Transverse colon (tissue), 4 donors: ENCODE data around the gene HMGN4. TPM values are rescaled to one million over a fixed set of nuclear protein-coding genes. Genes with fewer than 3 reads are reported as not detected.

Experiments
- DNase-seq: peaks from one replicate; pipeline ENCODE4 v3.0.0-alpha.2; 2019
- H3K27ac ChIP-seq, 4 donors: fragments of 200-600 bp; sonication (generic); 2 replicates each; pipeline ENCODE4 v1.5.1; 2016 to 2018; ENCODE audit warnings: inconsistent platforms in 4 of 4
- H3K27me3 ChIP-seq: fragments of 200-600 bp; sonication (generic); 2 replicates; pipeline ENCODE4 v1.5.1; 2017; ENCODE audit warnings: inconsistent platforms
- H3K36me3 ChIP-seq, 4 donors: fragments of 200-600 bp; sonication (generic); 2 replicates each; pipeline ENCODE4 v1.5.1; 2017 to 2019; ENCODE audit warnings: inconsistent platforms in 4 of 4
- H3K4me1 ChIP-seq, 4 donors: fragments of 200-600 bp; sonication (generic); 2 replicates each; pipeline ENCODE4 v1.5.1; 2017 to 2020; ENCODE audit warnings: inconsistent platforms in 4 of 4
- H3K4me3 ChIP-seq, 4 donors: fragments of 200-600 bp; sonication (generic); 1 replicate in 1 of 4; 2 replicates in 3 of 4; pipeline versions ENCODE4 v1.5.1 to v1.6.1; 2017 to 2019; ENCODE audit warnings: inconsistent platforms in 4 of 4
- H3K9me3 ChIP-seq, 2 donors: fragments of 200-600 bp; sonication (generic); 2 replicates each; pipeline ENCODE4 v1.5.1; 2017 to 2019; ENCODE audit warnings: inconsistent platforms in 2 of 2
- EP300 ChIP-seq: sonication (generic); formaldehyde crosslinking; IDR thresholded peaks from one replicate; pipeline ENCODE4 v1.6.1; 2017; ENCODE audit warnings: antibody characterized with exemption, low read depth
- POLR2A ChIP-seq: fragments of 450-650 bp; IDR thresholded peaks from one replicate; pipeline ENCODE4 v1.6.1; 2016; ENCODE audit warnings: antibody characterized with exemption, mild to moderate bottlenecking, moderate library complexity
- POLR2AphosphoS5 ChIP-seq, 3 donors: sonication (generic); formaldehyde crosslinking; IDR thresholded peaks; one replicate each; pipeline ENCODE4 v1.6.1; 2016; ENCODE audit warnings: antibody characterized with exemption in 3 of 3
- WGBS, 2 donors: methylation state at CpG; one replicate each; pipeline ENCODE4 v1.1.5; 2018; ENCODE audit warnings: low coverage in 1 of 2; 5-methylcytosine and 5-hydroxymethylcytosine counted together
- in situ Hi-C, 4 donors: fragments of 200-750 bp; cut with MboI; loops; one replicate each; pipeline versions ENCODE4 v1.15.0 to v1.15.1; 2017; ENCODE audit warnings: low sequenced_read_pairs in 3 of 4, low pct_ligation_motif_present in 1 of 4, low pct_unique_long_range_greater_than_20kb in 1 of 4
- intact Hi-C: fragments of 100-400 bp; cut with DNase I; formaldehyde crosslinking; loops from one replicate; pipeline ENCODE4 v1.15.1; 2023; ENCODE audit warnings: low total_unique reads
- total RNA-seq, 4 donors: library from RNA; depleted of rRNA; stranded (reverse); fragments of >200 nt; gene quantifications; one replicate each; pipeline ENCODE4 v1.1.0, GENCODE V29; 2016
- TF ChIP-seq, protein P1 (sequence below), 5 experiments: fragments of 200-600 bp in 3 of 5; fragments of 450-650 bp in 2 of 5; sonication (generic) in 3 of 5; IDR thresholded peaks; 1 replicate in 2 of 5; 2 replicates in 3 of 5; pipeline ENCODE4 v1.5.1; 2016 to 2017; ENCODE audit warnings: antibody characterized with exemption in 5 of 5, inconsistent platforms in 3 of 5, mild to moderate bottlenecking in 2 of 5, moderate library complexity in 1 of 5

The HMGN4 gene
- total RNA-seq, 4 donors from 2014 or later: 20.3 to 69.6 (median 62.8) TPM

DNA sequence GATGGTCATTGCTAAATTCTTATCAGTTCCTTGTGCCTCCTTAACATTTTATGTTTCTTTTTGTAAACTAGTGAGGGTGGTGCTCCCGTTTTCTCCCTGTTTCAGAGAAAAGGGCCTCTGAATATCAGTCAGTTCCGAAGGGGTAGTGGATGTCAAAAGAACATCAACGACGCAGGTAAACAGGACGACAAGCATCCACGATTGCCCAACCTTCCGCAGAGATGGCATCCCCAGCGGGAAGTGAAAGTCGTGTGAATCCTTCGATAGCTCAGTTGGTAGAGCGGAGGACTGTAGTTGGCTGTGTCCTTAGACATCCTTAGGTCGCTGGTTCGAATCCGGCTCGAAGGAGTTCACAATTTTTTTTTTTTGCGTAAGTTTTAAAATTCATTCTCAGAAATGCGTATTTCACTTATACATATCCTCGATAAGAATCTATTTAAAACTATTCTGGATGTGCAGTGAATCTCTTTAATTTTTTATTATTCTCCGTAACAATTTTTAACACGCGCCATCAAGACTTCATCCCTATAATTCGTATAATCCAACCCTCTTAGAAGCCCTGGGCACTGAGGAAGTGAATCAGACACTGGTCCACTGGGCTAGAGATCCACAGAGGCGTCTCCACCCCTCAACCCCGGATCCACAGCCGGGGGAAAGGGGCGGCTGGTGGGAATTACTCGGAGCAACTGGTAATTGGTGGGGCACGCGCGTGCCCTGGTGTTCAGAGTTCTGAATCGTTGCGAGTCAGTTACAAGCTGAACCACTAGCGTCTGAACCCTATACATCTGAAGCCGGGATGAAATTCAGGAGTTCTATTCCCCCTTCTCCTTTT is 30.7 kb downstream of the HMGN4 start:
- DNase-seq: peak; percentile 98
- Histone ChIP-seq H3K36me3 (no peaks in the 10 kb centered on the region), H3K27me3 (no peaks in the 10 kb centered on the region), H3K4me3 (peak overlapping the region; percentile 39 to 64 (median 40)), H3K27ac (peak overlapping the region; percentile 49 to 69 (median 64)), H3K4me1 (peaks cover 0 to 14% (median 5%) of the 10 kb centered on the region in 4 donors), H3K9me3 (no peaks in the 10 kb centered on the region)
- TF ChIP-seq POLR2A (peak; percentile 16), EP300 (no peak), POLR2AphosphoS5 (IDR thresholded peaks at IDR 0.05) (peak; percentile 9 to 58 (median 28))
- TF ChIP-seq, protein P1, sequence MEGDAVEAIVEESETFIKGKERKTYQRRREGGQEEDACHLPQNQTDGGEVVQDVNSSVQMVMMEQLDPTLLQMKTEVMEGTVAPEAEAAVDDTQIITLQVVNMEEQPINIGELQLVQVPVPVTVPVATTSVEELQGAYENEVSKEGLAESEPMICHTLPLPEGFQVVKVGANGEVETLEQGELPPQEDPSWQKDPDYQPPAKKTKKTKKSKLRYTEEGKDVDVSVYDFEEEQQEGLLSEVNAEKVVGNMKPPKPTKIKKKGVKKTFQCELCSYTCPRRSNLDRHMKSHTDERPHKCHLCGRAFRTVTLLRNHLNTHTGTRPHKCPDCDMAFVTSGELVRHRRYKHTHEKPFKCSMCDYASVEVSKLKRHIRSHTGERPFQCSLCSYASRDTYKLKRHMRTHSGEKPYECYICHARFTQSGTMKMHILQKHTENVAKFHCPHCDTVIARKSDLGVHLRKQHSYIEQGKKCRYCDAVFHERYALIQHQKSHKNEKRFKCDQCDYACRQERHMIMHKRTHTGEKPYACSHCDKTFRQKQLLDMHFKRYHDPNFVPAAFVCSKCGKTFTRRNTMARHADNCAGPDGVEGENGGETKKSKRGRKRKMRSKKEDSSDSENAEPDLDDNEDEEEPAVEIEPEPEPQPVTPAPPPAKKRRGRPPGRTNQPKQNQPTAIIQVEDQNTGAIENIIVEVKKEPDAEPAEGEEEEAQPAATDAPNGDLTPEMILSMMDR (IDR thresholded peaks at IDR 0.05): no peak
- intact Hi-C loops: no loop called here
- in situ Hi-C loops: no loop called here
- WGBS, 2 donors: 5 to 8% methylated on average over 21 to 34 of the region's 34 CpGs

DNA sequence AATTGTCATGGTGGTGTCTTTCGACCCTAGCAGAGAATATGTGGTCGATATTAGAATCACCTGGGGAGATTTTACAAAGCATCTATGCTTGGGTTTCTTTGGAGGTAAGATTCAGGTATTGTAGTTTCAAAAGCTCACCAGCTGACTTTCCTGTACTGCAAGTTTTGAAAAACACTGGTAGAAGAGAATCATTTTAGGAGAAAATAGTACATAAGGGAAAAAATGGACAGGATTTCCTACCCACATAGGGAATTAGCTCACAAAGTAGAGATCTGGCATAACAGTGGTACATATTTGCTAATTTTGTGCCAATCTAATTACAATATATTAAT is 31.2 kb downstream of the HMGN4 start:
- H3K27ac ChIP-seq: peak overlapping the region in 1 of 4 donors; percentile 16
- intact Hi-C loops: no loop called here
- in situ Hi-C loops: no loop called here
- H3K9me3 ChIP-seq: no peaks in the 10 kb centered on the region
- DNase-seq: no peak
- no peaks in the 10 kb centered on the region for H3K36me3 ChIP-seq
- peak overlapping the region in 1 of 4 donors; percentile 39 for H3K4me3 ChIP-seq
- TF ChIP-seq POLR2AphosphoS5 (IDR thresholded peaks at IDR 0.05) (no peak), EP300 (no peak), POLR2A (no peak)
- TF ChIP-seq, protein P1 (IDR thresholded peaks at IDR 0.05): no peak
- WGBS, 2 donors: 0 to 8% methylated on average over 1 to 2 of the region's 2 CpGs
- H3K27me3 ChIP-seq: no peaks in the 10 kb centered on the region
- peaks cover 0 to 14% (median 5%) of the 10 kb centered on the region in 4 donors for H3K4me1 ChIP-seq

DNA sequence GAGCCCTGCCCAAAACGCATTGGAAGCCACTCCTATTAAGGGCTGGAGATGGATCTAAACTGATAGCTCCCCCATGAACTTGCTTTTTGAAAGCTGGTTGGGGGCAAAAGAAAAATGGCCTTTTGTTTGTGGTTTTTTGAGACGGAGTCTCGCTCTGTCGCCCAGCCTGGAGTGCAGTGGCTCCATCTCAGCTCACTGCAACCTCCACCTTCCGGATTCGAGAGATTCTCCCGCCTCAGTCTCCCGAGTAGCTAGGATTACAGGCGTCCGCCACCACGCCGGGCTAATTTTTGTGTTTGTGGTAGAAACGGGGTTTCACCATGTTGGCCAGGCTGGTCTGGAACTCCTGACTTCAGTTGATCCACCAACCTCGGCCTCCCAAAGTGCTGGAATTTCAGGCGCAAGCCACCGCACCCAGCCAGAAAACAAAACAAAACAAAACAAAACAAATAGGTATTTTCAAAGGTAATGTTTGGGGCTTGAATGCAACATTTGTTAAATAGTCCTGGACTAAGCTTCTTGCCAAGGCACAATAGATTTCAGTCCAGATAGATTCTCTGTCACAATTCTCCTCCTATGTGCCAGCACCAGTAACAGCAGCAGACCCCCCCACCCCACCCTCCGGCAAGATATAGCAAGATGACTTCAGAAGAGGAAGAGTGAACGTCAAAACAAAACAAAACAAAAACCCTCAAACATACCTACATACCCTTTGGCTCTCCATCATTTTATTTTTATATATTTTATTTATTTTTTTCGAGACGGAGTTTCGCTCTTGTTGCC is 32.1 kb downstream of the HMGN4 start:
- in situ Hi-C loops: loop anchor here in 3 of 4 donors (10.0 kb wide), 2 partner anchors 225 to 235 kb away; no protein-coding TSS in a partner anchor
- Histone ChIP-seq H3K4me3 (no peak overlapping the region), H3K9me3 (no peaks in the 10 kb centered on the region), H3K4me1 (peaks cover 0 to 14% (median 5%) of the 10 kb centered on the region in 4 donors), H3K27me3 (no peaks in the 10 kb centered on the region), H3K36me3 (no peaks in the 10 kb centered on the region), H3K27ac (no peak overlapping the region)
- intact Hi-C loops: no loop called here
- TF ChIP-seq POLR2AphosphoS5 (IDR thresholded peaks at IDR 0.05): no peak
- TF ChIP-seq, protein P1 (IDR thresholded peaks at IDR 0.05): no peak
- no peak for TF ChIP-seq EP300
- no peak for TF ChIP-seq POLR2A
- 66 to 78% methylated on average over 9 to 21 of the region's 21 CpGs for WGBS, 2 donors
- no peak for DNase-seq
